ENCODE results near the gene DYNLT1. TPM values are rescaled to one million over a fixed set of nuclear protein-coding genes. Genes with fewer than 3 reads are reported as not detected.

DYNLT1 gene
- total and polyA plus RNA-seq, 9 of the 15 experiments (the other 6 are each of a cell fraction or from before 2014, with no cell fraction given) = 42.2 to 583 (median 127) TPM

DNA sequence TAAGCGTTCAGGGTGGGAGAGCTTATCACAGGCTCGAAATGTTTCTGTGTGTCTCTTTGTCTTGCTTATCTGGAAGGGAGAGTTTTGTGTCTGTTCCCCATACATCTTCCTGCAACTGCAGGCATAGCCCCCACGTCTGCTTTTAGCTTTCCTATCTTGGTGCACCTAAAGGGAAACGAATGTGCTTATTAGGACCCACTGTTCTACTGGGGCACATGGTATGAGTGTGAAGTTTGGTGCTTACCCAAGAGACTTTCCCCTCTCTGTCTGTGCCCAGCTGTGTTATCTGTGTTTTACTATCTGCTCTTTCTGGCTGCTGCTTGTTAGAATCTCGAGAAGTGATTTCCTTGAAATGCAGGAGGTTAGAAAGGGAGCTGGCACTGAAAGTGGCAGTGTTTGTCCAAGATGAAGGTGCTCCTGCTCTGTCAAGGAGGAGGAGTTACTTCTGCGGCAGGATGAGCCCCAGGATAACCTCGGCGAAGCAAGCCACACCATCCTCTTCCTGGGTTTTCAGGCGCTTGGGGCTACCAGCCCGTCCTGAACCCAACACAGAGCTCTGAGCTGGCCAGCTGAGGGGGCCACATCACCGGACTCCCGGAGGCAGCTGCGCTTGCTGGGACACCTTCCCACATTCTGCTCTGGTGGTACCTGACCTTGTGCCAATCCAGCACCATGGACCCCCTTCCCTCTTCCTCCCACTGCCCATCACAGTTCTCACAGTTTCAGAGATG is 23.4 kb downstream of the DYNLT1 start:
- WGBS (ENCODE audit: insufficient coverage, low coverage, missing lambda C conversion rate) = 90% methylated on average over 13 of the region's 13 CpGs
- no peak overlapping the region for H3K4me2 ChIP-seq (ENCODE audit: insufficient read depth, low read length)
- DNase-seq (ENCODE audit: extremely low read depth in 1 of 4, low spot score in 3 of 4) = no peak
- in situ Hi-C loops (cut with MboI) = no loop called here
- H3K27ac ChIP-seq (ENCODE audit: extremely low read depth, low read depth, low read length) = no peak overlapping the region
- H3K9me3 ChIP-seq (replicated peaks; ENCODE audit: control insufficient read depth, insufficient read depth, low read depth, low read length) = no peaks in the 10 kb centered on the region
- CTCF ChIA-PET (ENCODE audit: low intra/inter-chr PET ratio) = no interaction called here
- H4K20me1 ChIP-seq (replicated peaks; ENCODE audit: control insufficient read depth, insufficient read depth, low read length) = no peaks in the 10 kb centered on the region
- no peak for FAIRE-seq
- no peaks in the 10 kb centered on the region for H3K9me1 ChIP-seq (ENCODE audit: control insufficient read depth, insufficient read depth, low read length)
- no peaks in the 10 kb centered on the region for H3K79me2 ChIP-seq (ENCODE audit: control insufficient read depth, insufficient read depth, low read length)
- no peaks in the 10 kb centered on the region for H3K4me1 ChIP-seq (replicated peaks in 1 of 2; ENCODE audit: control insufficient read depth in 2 of 2, insufficient read depth in 2 of 2, low read length in 2 of 2)
- H3K4me3 ChIP-seq = no peak overlapping the region
- POLR2A ChIA-PET = interaction anchor here (0.6 to 2.4 kb wide), 2 partner anchors 10 to 68 kb away, joined by 3 to 10 read pairs; no protein-coding TSS in a partner anchor
- intact Hi-C loops (cut with micrococcal nuclease) = no loop called here
- BruUV-seq (replicated peaks) = no TSS peak
- no peak overlapping the region for H3K9ac ChIP-seq (ENCODE audit: insufficient read depth in 1 of 2, low read depth in 2 of 2, low read length in 2 of 2)
- H2AFZ ChIP-seq (ENCODE audit: low read depth, low read length) = no peak overlapping the region
- no peak for ATAC-seq
- no peaks in the 10 kb centered on the region for H3K27me3 ChIP-seq (ENCODE audit: control insufficient read depth in 2 of 2, insufficient read depth in 2 of 2, low read length in 2 of 2)
- H3K36me3 ChIP-seq (ENCODE audit: control insufficient read depth, insufficient read depth, low read length) = peaks cover 62% of the 10 kb centered on the region
- TF ChIP-seq KAT8 (IDR thresholded peaks at IDR 0.05; ENCODE audit: low read depth) = no peak
- TF ChIP-seq NCOR1 (IDR thresholded peaks at IDR 0.05) = no peak
- no peak for TF ChIP-seq ZNF224 (CRISPR knock-in tag; IDR thresholded peaks at IDR 0.05)
- TF ChIP-seq NFE2 (IDR thresholded peaks at IDR 0.05; ENCODE audit: low read depth) = no peak
- TF ChIP-seq SRSF7 (optimal IDR thresholded peaks at IDR 0.05; ENCODE audit: low read depth, low read length) = no peak
- TF ChIP-seq POLR2H (tag; IDR thresholded peaks at IDR 0.05; ENCODE audit: low read depth) = no peak
- no peak for TF ChIP-seq ZNF445 (CRISPR knock-in tag; IDR thresholded peaks at IDR 0.05; ENCODE audit: low read depth)
- TF ChIP-seq CREM (IDR thresholded peaks at IDR 0.05; ENCODE audit: low read depth) = no peak
- no peak for TF ChIP-seq TBL1XR1 (IDR thresholded peaks at IDR 0.05; ENCODE audit: low read length in 2 of 2)
- TF ChIP-seq MAFF (IDR thresholded peaks at IDR 0.05; ENCODE audit: low read length) = no peak
- no peak for TF ChIP-seq TRIM28 (IDR thresholded peaks at IDR 0.05)
- TF ChIP-seq, protein P1, sequence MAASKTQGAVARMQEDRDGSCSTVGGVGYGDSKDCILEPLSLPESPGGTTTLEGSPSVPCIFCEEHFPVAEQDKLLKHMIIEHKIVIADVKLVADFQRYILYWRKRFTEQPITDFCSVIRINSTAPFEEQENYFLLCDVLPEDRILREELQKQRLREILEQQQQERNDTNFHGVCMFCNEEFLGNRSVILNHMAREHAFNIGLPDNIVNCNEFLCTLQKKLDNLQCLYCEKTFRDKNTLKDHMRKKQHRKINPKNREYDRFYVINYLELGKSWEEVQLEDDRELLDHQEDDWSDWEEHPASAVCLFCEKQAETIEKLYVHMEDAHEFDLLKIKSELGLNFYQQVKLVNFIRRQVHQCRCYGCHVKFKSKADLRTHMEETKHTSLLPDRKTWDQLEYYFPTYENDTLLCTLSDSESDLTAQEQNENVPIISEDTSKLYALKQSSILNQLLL (CRISPR knock-in tag; IDR thresholded peaks at IDR 0.05; ENCODE audit: borderline replicate concordance) = no peak
- TF ChIP-seq, protein P2, sequence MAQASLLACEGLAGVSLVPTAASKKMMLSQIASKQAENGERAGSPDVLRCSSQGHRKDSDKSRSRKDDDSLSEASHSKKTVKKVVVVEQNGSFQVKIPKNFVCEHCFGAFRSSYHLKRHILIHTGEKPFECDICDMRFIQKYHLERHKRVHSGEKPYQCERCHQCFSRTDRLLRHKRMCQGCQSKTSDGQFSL (CRISPR knock-in tag; IDR thresholded peaks at IDR 0.05) = no peak
- TF ChIP-seq, protein P2 (tag; IDR thresholded peaks at IDR 0.05) = no peak
- no peak for TF ChIP-seq HNRNPH1 (optimal IDR thresholded peaks at IDR 0.05; ENCODE audit: low read depth, low read length)
- no peak for TF ChIP-seq TBP (optimal IDR thresholded peaks at IDR 0.05; ENCODE audit: low read depth, low read length)
